ENCODE data around the gene KRABD2. TPM values are rescaled to one million over a fixed set of nuclear protein-coding genes. Genes with fewer than 3 reads are reported as not detected.

The KRABD2 gene

Other genes with a start within 250 kb of the KRABD2 start
- 10 to 100 TPM; 53.5 to 56.6 TPM for gene PER1, start 224.3 kb downstream of the KRABD2 start, total RNA-seq
- gene VAMP2, start 213.8 kb downstream of the KRABD2 start, total RNA-seq, result 10 to 100 TPM; 75.2 to 79.1 TPM
- 10 to 100 TPM; 49.7 to 53.9 TPM for gene TMEM107, start 200.3 kb downstream of the KRABD2 start, total RNA-seq
- 10 to 100 TPM; 16.3 to 17.0 TPM for gene BORCS6, start 186.5 kb downstream of the KRABD2 start, total RNA-seq
- gene AURKB, start 166.1 kb downstream of the KRABD2 start, total RNA-seq, result 100 to 1,000 TPM; 160 to 167 TPM
- gene CTC1, start 128.6 kb downstream of the KRABD2 start, total RNA-seq, result 100 to 1,000 TPM; 116 to 120 TPM
- 10 to 100 TPM; 43.6 to 45.9 TPM for gene PFAS, start 127.4 kb downstream of the KRABD2 start, total RNA-seq
- gene RANGRF, start 88.0 kb downstream of the KRABD2 start, total RNA-seq, result 10 to 100 TPM; 45.4 to 49.4 TPM
- 10 to 100 TPM; 11.8 to 12.0 TPM for gene SLC25A35, start 81.3 kb downstream of the KRABD2 start, total RNA-seq
- gene ARHGEF15, start 66.5 kb downstream of the KRABD2 start, total RNA-seq, result not detected
- gene ODF4, start 36.9 kb downstream of the KRABD2 start, total RNA-seq, result not detected
- gene RPL26, start 6.5 kb upstream of the KRABD2 start, total RNA-seq, result 1,000 to 10,000 TPM; 1,912 to 1,913 TPM
- gene RNF222, start 21.1 kb upstream of the KRABD2 start, total RNA-seq, result under 1 TPM in 1 of 2 experiments, not detected in 1; 0.18 TPM
- 10 to 100 TPM; 63.5 to 64.0 TPM for gene NDEL1, start 59.2 kb upstream of the KRABD2 start, total RNA-seq

Data from activated CD4-positive, alpha-beta memory T cell treated with anti-CD3 and anti-CD28 coated beads, Interleukin-2, amount 10 ng/mL, durations not matched to agents 7 days and 5 days (primary cell).